BLaER1 (cell line): ENCODE data around the gene GPR139.

Source experiments
- H3K27ac ChIP-seq: shearing (Covaris generic); formaldehyde crosslinking; 2 replicates; pipeline ENCODE4 v1.8.1; 2022
- H3K27me3 ChIP-seq: shearing (Covaris generic); formaldehyde crosslinking; 2 replicates; pipeline ENCODE4 v1.8.1; 2022
- H3K36me3 ChIP-seq: shearing (Covaris generic); formaldehyde crosslinking; 2 replicates; pipeline ENCODE4 v1.8.1; 2022
- H3K4me1 ChIP-seq: shearing (Covaris generic); formaldehyde crosslinking; 2 replicates; pipeline ENCODE4 v1.8.1; 2022
- H3K4me2 ChIP-seq: shearing (Covaris generic); formaldehyde crosslinking; 2 replicates; pipeline ENCODE4 v1.8.1; 2022
- H3K4me3 ChIP-seq: shearing (Covaris generic); formaldehyde crosslinking; 2 replicates; pipeline ENCODE4 v1.8.1; 2022
- H3K9ac ChIP-seq: shearing (Covaris generic); formaldehyde crosslinking; 2 replicates; pipeline ENCODE4 v1.8.1; 2022
- H3K9me3 ChIP-seq: shearing (Covaris generic); formaldehyde crosslinking; 2 replicates; pipeline ENCODE4 v1.8.1; 2022
- H4K20me1 ChIP-seq: shearing (Covaris generic); formaldehyde crosslinking; 2 replicates; pipeline ENCODE4 v1.8.1; 2022
- Cebpa-rat ChIP-seq: shearing (Covaris generic); IDR thresholded peaks from 2 replicates; pipeline ENCODE4 v1.8.1; 2022

The GPR139 gene

DNA sequence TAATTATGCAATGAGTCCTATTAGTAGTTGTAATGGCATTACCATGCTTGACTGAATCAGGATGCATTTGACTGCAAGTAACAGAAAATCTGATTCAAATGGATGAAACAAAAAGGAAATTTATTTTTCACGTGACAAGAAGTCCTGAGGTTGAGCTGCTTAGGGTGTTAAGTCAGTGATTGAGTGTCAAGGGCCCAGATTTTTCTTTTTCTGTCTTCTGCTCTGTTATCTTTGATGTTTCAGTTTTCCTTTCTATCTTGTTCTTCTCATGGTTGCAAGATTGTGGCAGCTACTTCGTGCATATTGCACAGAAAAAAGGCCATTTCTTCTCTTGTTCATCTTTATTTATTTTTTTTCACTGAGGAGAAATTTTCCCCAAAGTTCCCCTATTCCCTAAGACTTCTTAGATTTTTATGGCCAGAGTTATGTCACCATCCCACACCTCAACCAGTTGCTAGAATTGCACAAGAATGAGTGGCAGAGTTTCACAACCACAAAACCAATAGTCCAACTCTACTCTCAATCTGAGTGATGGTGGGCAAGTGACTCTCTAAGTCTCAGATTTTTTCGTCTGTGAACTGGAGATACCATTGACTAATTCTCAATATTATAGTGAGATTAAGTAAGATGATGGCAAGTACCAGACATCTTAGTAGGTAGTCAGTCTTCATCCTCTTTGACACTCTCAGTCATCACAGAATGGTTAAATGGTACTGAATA, 15.7 kb upstream of the GPR139 start:
- Histone ChIP-seq H3K27me3 (no peaks in the 10 kb centered on the region), H3K9me3 (no peaks in the 10 kb centered on the region), H3K4me1 (no peaks in the 10 kb centered on the region), H3K9ac (no peak overlapping the region), H3K4me2 (no peak overlapping the region), H3K36me3 (no peaks in the 10 kb centered on the region), H3K4me3 (no peak overlapping the region), H3K27ac (no peak overlapping the region), H4K20me1 (no peaks in the 10 kb centered on the region)
- TF ChIP-seq Cebpa-rat: no peak

DNA sequence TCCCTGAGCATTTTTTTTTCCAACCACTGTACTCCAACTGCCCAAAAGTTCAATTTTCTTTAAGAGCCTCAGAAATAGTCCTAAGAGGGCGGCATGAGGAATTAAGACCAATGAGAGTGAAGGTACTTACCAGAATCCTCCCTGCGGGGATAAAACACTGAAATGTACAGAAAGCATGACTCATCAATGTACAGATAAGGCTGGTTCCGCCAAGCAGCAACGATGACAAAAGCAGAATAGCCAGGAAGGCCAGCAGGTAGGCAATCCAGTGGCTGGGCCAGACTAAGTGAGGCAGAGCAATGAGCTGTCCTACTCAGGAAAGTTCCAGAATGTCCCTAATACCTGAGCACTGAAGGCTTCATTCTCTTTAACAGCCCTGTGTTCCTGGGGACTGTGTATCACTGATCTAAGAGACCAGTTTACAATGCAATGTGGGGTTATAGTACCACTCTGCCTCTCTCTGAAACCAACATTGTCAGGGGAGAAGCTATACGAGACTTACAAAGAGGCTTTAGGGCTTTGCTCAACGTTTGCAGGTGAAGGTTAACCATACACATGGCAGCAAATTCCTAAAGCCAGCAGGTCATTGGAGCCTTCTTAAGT, 11.0 kb upstream of the GPR139 start:
- Histone ChIP-seq H3K9ac (no peak overlapping the region), H3K27ac (no peak overlapping the region), H3K4me2 (no peak overlapping the region), H3K4me1 (no peaks in the 10 kb centered on the region), H3K36me3 (no peaks in the 10 kb centered on the region), H4K20me1 (no peaks in the 10 kb centered on the region), H3K27me3 (no peaks in the 10 kb centered on the region), H3K9me3 (no peaks in the 10 kb centered on the region), H3K4me3 (no peak overlapping the region)
- TF ChIP-seq Cebpa-rat: no peak

DNA sequence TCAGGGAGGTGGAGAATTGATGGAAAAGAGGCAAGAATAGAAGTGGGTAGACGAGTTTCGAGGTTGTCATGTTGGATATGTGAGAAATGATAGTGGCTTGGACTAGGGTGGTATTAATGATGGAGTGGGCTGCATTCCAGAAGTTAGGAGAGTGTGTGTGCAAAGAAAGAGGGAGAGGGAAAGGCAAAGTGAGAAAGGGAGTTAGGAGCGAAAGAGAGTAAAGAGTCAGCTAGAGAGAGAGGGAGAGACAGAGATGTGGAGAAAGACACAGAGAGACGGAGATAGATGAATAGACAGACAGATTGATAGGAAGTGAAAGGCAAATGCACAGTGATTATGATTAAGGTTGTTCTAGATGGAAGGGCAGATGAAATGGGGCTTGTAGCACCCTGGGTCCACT, 5.4 kb upstream of the GPR139 start:
- no peak overlapping the region for H3K4me2 ChIP-seq
- no peaks in the 10 kb centered on the region for H3K9me3 ChIP-seq
- H3K27me3 ChIP-seq: peaks cover 8% of the 10 kb centered on the region; the same call in 1 of the 2 replicates
- H3K4me1 ChIP-seq: no peaks in the 10 kb centered on the region
- no peaks in the 10 kb centered on the region for H4K20me1 ChIP-seq
- no peak overlapping the region for H3K4me3 ChIP-seq
- H3K27ac ChIP-seq: no peak overlapping the region
- H3K36me3 ChIP-seq: no peaks in the 10 kb centered on the region
- TF ChIP-seq Cebpa-rat: no peak
- no peak overlapping the region for H3K9ac ChIP-seq

DNA sequence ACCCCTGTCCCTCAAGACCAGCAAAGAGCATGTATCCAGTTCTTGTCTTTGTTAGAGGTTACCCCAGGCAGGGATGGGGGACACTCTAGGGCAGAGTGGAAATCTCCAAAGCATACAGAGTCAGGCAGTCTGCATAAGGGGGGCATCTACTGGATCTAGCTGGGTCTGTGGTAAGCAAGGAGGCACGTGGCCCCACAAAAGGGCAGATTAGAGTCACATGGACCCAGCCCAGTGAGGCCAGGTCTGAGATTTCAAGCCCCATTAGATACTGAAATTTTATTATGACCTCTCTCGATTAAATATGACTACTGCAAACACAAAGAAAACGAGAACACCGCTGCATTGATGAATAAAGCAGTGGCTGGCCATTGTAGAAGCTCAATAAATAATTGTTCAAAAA, 1.6 kb upstream of the GPR139 start:
- peaks cover 7% of the 10 kb centered on the region; the same call in 1 of the 2 replicates for H3K9me3 ChIP-seq
- TF ChIP-seq Cebpa-rat: no peak
- H3K27ac ChIP-seq: no peak overlapping the region
- no peaks in the 10 kb centered on the region for H3K4me1 ChIP-seq
- no peaks in the 10 kb centered on the region for H4K20me1 ChIP-seq
- no peak overlapping the region for H3K4me3 ChIP-seq
- no peak overlapping the region for H3K9ac ChIP-seq
- H3K27me3 ChIP-seq: peaks cover 16% of the 10 kb centered on the region; the same call in 1 of the 2 replicates
- no peak overlapping the region for H3K4me2 ChIP-seq
- no peaks in the 10 kb centered on the region for H3K36me3 ChIP-seq

DNA sequence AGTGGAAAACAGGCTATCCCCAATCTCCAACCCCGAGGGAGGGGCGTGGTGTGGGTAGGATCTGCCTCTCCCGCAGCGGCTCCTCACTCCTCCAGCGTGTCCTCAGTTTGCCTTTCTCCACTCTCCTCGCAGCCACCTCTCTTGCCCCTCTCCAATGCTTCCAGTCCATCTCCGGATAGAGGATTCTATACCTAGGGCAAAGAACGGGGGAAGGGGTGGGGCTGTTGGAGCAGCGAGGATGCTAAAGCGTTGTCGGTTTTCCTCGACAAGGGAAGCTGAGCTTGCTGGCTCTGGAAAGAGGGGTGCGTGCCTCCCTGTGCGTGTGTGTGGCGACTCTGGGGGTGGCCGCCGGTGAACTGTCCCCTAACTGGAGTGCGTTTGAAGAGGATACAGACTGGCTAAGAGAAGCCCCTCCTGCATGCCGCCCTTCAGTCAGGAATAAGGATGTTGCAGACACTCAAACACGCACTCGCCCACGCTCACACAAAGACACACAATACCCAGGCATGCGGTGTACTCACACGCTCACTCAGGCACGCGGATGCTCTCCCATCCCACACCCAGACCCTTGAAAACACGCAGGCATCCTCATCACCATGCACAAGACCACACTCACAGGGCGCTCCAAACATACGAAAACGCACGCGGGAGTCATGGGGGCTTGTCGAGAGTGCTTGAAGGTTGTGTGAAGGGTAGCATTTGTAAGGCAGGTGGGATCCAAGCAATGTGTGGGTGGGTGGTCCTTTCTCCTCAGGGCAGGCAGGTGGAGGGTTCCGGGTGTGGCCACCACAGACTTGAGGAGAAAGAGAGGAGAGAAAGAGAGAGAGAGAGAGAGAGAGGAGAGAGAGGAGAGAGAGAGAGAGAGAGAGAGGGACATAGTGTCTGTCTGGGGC, 655 bp upstream of the GPR139 start:
- TF ChIP-seq Cebpa-rat: no peak
- Histone ChIP-seq H3K9ac (no peak overlapping the region), H3K4me2 (no peak overlapping the region), H3K27ac (no peak overlapping the region), H3K9me3 (peaks cover 7% of the 10 kb centered on the region; the same call in 1 of the 2 replicates), H3K36me3 (no peaks in the 10 kb centered on the region), H4K20me1 (no peaks in the 10 kb centered on the region), H3K27me3 (peaks cover 16% of the 10 kb centered on the region; the same call in 1 of the 2 replicates), H3K4me3 (no peak overlapping the region), H3K4me1 (no peaks in the 10 kb centered on the region)

DNA sequence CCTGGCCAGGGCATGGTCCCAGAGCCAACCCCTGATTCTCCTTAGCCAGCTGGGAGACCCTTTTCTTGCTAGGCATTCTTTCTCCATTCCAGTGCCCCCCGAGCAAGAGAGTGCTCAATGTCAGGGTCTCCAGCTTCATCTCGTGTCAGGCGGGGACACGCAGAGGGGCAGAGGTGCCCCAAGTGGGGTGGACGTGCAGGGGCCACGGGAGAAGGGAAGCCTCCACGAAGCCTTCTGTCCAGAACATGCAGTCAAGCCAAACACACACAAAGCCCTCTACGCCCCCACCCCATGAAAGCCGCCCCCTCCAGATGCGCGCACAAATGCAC, 852 bp downstream of the GPR139 start:
- H3K4me1 ChIP-seq: no peaks in the 10 kb centered on the region
- H3K36me3 ChIP-seq: no peaks in the 10 kb centered on the region
- no peak overlapping the region for H3K27ac ChIP-seq
- no peak overlapping the region for H3K9ac ChIP-seq
- no peak for TF ChIP-seq Cebpa-rat
- H3K4me2 ChIP-seq: no peak overlapping the region
- peaks cover 16% of the 10 kb centered on the region; the same call in 1 of the 2 replicates for H3K27me3 ChIP-seq
- no peak overlapping the region for H3K4me3 ChIP-seq
- no peaks in the 10 kb centered on the region for H4K20me1 ChIP-seq
- H3K9me3 ChIP-seq: peaks cover 10% of the 10 kb centered on the region; the same call in 1 of the 2 replicates

DNA sequence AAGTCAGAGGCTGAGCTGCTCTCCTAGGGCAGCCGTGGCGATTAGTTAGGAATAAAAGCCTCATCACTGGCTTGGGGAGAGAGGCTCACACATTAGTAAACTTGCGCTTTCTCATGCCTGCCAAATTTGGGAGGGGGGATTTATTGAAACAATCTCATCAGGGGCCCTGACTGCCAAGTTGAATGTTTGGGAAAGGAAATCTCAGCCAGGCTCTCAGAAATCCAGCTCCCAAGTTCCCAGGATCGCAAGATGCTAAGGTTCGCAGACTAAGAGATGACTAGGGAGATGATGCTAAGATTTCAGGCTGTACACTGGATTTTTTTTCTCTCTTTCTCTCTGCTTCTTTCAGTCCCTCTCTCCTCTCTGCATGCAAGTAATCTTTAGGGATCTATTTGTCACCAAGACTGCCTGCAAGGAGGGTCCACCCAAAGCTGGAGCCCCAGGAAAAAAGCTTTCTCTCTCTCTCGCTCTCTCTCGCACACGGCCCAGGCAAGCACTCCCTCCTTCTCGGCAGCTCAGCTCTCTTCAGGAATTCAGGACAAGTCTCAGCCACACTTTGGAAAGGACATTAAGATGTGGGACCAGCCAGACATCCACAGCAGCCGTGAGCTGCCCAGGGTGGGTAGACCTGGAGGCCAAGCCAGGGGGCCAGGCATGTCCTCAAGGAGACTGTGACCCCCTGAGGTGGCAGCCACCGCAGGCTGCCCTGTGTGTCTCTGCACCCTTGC, 1.4 kb downstream of the GPR139 start:
- no peak for TF ChIP-seq Cebpa-rat
- Histone ChIP-seq H3K9me3 (peaks cover 11% of the 10 kb centered on the region; the same call in 1 of the 2 replicates), H3K36me3 (no peaks in the 10 kb centered on the region), H3K4me2 (no peak overlapping the region), H3K4me1 (no peaks in the 10 kb centered on the region), H4K20me1 (no peaks in the 10 kb centered on the region), H3K27me3 (peaks cover 16% of the 10 kb centered on the region; the same call in 1 of the 2 replicates), H3K9ac (no peak overlapping the region), H3K27ac (no peak overlapping the region), H3K4me3 (no peak overlapping the region)

DNA sequence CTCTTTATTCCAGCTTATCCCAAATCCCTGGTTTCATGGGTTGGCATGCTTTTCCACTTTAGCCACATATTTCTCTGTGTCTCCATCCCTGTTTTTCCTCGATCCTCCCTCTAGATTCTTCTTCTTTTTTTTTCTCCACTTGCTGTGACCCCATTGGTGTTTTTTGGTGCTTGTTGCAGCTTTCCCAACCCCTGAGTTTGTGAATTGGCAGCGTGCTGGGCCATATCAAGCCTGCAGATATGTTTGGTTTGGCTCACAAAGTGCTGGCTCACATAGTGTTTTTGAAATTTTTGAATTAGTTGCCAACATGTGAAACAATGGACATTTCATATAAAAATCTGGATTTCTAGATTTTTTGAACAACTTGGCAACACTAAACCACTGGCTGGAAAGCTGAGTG, 8.8 kb downstream of the GPR139 start:
- no peaks in the 10 kb centered on the region for H3K36me3 ChIP-seq
- TF ChIP-seq Cebpa-rat: no peak
- H3K9me3 ChIP-seq: peaks cover 5% of the 10 kb centered on the region; the same call in 1 of the 2 replicates
- no peaks in the 10 kb centered on the region for H3K4me1 ChIP-seq
- no peak overlapping the region for H3K4me2 ChIP-seq
- H3K4me3 ChIP-seq: no peak overlapping the region
- H4K20me1 ChIP-seq: no peaks in the 10 kb centered on the region
- no peak overlapping the region for H3K9ac ChIP-seq
- H3K27ac ChIP-seq: no peak overlapping the region
- no peaks in the 10 kb centered on the region for H3K27me3 ChIP-seq

DNA sequence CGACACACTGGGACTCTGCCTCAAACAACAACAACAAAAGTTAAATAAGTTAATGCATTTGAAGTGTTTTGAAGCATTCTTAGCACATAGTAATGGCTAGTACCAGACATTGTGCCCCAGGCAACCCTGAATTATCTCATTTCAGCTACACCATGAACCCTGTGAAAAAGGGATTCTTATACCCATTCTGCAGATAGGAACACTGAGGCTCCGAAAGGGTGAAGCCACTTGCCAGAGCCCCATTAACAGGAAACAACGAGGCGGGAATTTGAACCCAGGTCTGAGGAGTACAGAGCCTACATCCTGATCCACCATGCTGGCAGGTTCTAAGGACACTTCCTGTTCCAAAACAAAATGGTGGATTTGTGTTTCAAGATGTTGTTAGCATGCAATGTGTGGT, 9.2 kb downstream of the GPR139 start:
- Histone ChIP-seq H3K4me2 (no peak overlapping the region), H3K4me3 (no peak overlapping the region), H3K9me3 (peaks cover 5% of the 10 kb centered on the region; the same call in 1 of the 2 replicates), H3K27me3 (no peaks in the 10 kb centered on the region), H3K4me1 (no peaks in the 10 kb centered on the region), H3K27ac (no peak overlapping the region), H4K20me1 (no peaks in the 10 kb centered on the region), H3K9ac (no peak overlapping the region), H3K36me3 (no peaks in the 10 kb centered on the region)
- TF ChIP-seq Cebpa-rat: no peak
